Ectodermal cell (in vitro differentiated cells): ENCODE results near the gene MIP.
"Not testable (repeated sequence)": the region's sequence is repeated elsewhere in the genome, so short reads cannot be mapped to it uniquely, and the experiment has no call there.

Source experiments
- H3K27ac ChIP-seq: 2 replicates; pipeline ENCODE4 v1.7.0; 2013; ENCODE audit warnings: mild to moderate bottlenecking, low read depth, low read length; ENCODE audit not compliant: insufficient read depth, poor library complexity, severe bottlenecking
- H3K27me3 ChIP-seq: 2 replicates; pipeline ENCODE4 v1.7.0; 2013; ENCODE audit warnings: mild to moderate bottlenecking, low read length; ENCODE audit not compliant: insufficient read depth, control insufficient read depth, poor library complexity, severe bottlenecking
- H3K36me3 ChIP-seq: one replicate; pipeline ENCODE4 v1.7.0; 2013; ENCODE audit warnings: low read length; ENCODE audit not compliant: control insufficient read depth, insufficient read depth
- H3K4me1 ChIP-seq: one replicate; pipeline ENCODE4 v1.7.0; 2013; ENCODE audit warnings: low read length; ENCODE audit not compliant: control insufficient read depth, insufficient read depth
- H3K4me3 ChIP-seq: 2 replicates; pipeline ENCODE4 v1.7.0; 2013; ENCODE audit warnings: low read depth, low read length, control low read depth; ENCODE audit not compliant: insufficient read depth
- H3K9me3 ChIP-seq: 2 replicates; pipeline ENCODE4 v1.7.0; 2013; ENCODE audit warnings: mild to moderate bottlenecking, low read length, moderate library complexity; ENCODE audit not compliant: control insufficient read depth
- WGBS, 2 experiments: methylation state at CpG; one replicate each; pipeline ENCODE4 v1.1.7; 2013; ENCODE audit warnings: missing lambda C conversion rate in 2 of 2; 5-methylcytosine and 5-hydroxymethylcytosine counted together

Gene MIP

DNA sequence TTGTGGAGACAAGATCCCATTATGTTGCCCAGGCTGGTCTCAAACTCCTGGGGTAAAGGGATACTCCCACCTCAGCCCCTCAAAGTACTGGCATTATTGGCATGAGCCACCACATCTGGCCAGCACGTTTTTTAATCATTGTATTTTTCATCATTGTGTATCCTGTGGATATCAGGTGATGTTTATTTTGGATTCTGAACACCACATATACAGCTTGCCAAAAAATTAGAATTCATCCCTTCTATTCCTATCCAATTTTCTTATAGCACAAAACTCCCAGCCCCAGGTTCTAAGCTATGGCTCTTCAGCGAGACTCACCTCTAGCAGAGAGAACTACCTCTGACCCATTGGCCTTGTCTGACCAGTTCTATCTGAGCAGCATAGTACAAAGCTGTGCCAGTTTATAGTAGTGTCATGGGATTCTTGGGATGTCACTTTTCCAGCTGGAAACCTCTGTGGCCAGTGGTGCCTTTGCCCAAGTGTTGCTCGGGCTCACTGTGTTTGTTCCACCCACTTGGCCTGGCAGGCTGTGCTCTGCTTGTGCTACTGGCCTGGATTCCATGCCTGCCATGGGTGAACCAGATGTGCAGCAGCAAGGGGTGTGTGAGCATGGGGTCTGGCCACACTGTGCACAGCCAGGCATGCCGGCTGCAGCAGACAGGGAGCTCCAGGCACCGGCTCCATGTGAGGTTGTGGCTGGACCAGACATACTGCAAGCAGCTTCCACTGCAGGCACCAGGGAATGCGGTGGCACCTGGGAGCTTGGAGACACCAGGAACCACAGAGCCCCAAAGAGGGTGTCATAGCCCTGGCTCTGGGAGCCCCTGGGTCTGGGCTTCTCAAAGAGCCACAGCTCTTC is 42.4 kb downstream of the MIP start:
- WGBS, 2 experiments = 91 to 95% methylated on average over 6 of the region's 6 CpGs

GRCh38 chr12:56410768-56411167 is 43.7 kb downstream of the MIP start:
- Histone ChIP-seq H3K27me3 (no peaks in the 10 kb centered on the region), H3K9me3 (no peaks in the 10 kb centered on the region), H3K4me1 (no peaks in the 10 kb centered on the region), H3K27ac (no peak overlapping the region), H3K36me3 (peaks cover 7% of the 10 kb centered on the region), H3K4me3 (no peak overlapping the region)
- WGBS, 2 experiments = 87 to 91% methylated on average over 4 of the region's 4 CpGs

More for the DNA sequence above, 42.4 kb downstream of the MIP start:
- H3K27me3 ChIP-seq = no peaks in the 10 kb centered on the region
- H3K27ac ChIP-seq = no peak overlapping the region
- no peaks in the 10 kb centered on the region for H3K4me1 ChIP-seq
- peaks cover 8% of the 10 kb centered on the region for H3K36me3 ChIP-seq
- H3K4me3 ChIP-seq = no peak overlapping the region
- H3K9me3 ChIP-seq = no peaks in the 10 kb centered on the region

- Histone ChIP-seq H3K4me3 (no peak overlapping the region), H3K4me1 (peaks cover 7% of the 10 kb centered on the region), H3K36me3 (no peaks in the 10 kb centered on the region), H3K27ac (no peak overlapping the region), H3K9me3 (no peaks in the 10 kb centered on the region), H3K27me3 (no peaks in the 10 kb centered on the region)
- WGBS, 2 experiments = 91 to 92% methylated on average over 4 to 5 of the region's 5 CpGs
These were observed 45.5 kb downstream of the MIP start for GRCh38 chr12:56408799-56409417.

- H3K4me1 ChIP-seq, H3K27me3 ChIP-seq, H3K27ac ChIP-seq, H3K9me3 ChIP-seq, H3K4me3 ChIP-seq, H3K36me3 ChIP-seq: not testable (repeated sequence)
- 91 to 94% methylated on average over 1 to 3 of the region's 3 CpGs for WGBS, 2 experiments
These were observed 50.2 kb downstream of the MIP start for GRCh38 chr12:56404227-56404626.

- H3K36me3 ChIP-seq, H3K27ac ChIP-seq: not testable (repeated sequence)
These were observed 52.8 kb downstream of the MIP start for GRCh38 chr12:56401612-56402011.

DNA sequence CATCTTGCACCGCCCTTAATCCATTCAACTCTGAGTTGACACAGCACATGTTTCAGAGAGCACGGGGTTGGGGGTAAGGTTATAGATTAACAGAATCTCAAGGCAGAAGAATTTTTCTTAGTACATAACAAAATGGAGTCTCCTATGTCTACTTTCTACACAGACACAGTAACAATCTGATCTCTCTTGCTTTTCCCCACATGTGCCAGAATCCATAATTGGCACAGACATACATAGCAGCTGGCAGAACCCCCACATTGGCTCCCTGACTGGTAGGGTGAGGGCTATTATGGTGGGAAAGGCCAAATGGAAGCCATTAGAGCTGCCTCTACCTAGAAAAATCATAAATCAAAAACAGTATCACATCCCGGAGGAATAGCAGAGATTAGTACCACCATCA is 53.3 kb downstream of the MIP start:
- H3K9me3 ChIP-seq, H3K4me1 ChIP-seq, H3K4me3 ChIP-seq, H3K36me3 ChIP-seq, H3K27ac ChIP-seq, H3K27me3 ChIP-seq: not testable (repeated sequence)
- 100% methylated on average over 1 of the region's 3 CpGs for WGBS, 2 experiments

More at GRCh38 chr12:56401612-56402011, 52.8 kb downstream of the MIP start:
- not testable (repeated sequence) for H3K4me1 ChIP-seq, H3K9me3 ChIP-seq, H3K27me3 ChIP-seq, H3K4me3 ChIP-seq
